Mammary epithelial cell (primary cell): ENCODE results near the gene FAT2.

Source experiments
- CTCF ChIP-seq, 2 donors: IDR thresholded peaks in 1 of 2; conservative IDR thresholded peaks in 1 of 2; 2 replicates each; pipeline ENCODE4 v1.5.1; 2011 to 2012; ENCODE audit warnings: inconsistent platforms in 2 of 2, low read length in 2 of 2, mild to moderate bottlenecking in 2 of 2, control low read depth in 1 of 2, low read depth in 1 of 2; ENCODE audit not compliant: insufficient read depth in 1 of 2; ENCODE audit errors: extremely low read depth in 1 of 2
- EZH2 ChIP-seq: IDR thresholded peaks from 2 replicates; pipeline ENCODE4 v1.6.1; 2012; ENCODE audit warnings: low read length, inconsistent platforms, borderline replicate concordance

GRCh38 chr5:151562019-151562707, 29.0 kb downstream of the FAT2 start:
- TF ChIP-seq CTCF (conservative IDR thresholded peaks at IDR 0.05 in 1 of 2, IDR thresholded peaks at IDR 0.05 in 1 of 2; ENCODE audit: extremely low read depth in 1 of 2, insufficient read depth in 1 of 2, low read depth in 1 of 2, low read length in 2 of 2) = no peak
- no peak for TF ChIP-seq EZH2
